ENCODE measurements around the gene CRABP1. TPM values are rescaled to one million over a fixed set of nuclear protein-coding genes. Genes with fewer than 3 reads are reported as not detected.

The CRABP1 gene
- polyA plus RNA-seq, 3 donors, result not detected

DNA sequence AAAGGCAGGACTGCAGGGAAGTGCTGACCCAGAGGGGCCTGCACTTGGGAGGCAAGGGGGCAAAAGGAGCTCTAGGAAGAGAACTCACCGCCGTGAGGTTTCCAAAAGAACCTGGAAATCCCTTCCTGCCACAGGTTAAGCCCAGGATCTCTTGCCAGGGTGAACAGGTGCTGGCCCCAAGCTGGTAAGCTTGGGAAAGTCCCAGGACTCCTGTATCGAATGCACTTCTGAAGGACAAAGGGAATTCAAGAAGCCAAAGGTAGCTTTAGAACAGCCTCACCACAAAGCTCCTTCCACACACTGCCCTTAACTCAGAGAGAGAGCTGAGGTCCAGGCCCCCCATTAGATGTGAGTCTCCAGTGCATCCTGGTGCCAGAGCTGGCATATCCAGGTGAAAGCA lies 28.9 kb upstream of the CRABP1 start:
- no peak overlapping the region for H3K9ac ChIP-seq (ENCODE audit: insufficient read depth, low read length, poor library complexity, severe bottlenecking)
- H3K4me1 Mint-ChIP-seq, result peaks cover 25% of the 10 kb centered on the region
- H3K27me3 Mint-ChIP-seq (ENCODE audit: low read depth in 3 of 3), result peaks cover 0 to 7% (median 0%) of the 10 kb centered on the region in 3 donors
- TF ChIP-seq, protein P1, sequence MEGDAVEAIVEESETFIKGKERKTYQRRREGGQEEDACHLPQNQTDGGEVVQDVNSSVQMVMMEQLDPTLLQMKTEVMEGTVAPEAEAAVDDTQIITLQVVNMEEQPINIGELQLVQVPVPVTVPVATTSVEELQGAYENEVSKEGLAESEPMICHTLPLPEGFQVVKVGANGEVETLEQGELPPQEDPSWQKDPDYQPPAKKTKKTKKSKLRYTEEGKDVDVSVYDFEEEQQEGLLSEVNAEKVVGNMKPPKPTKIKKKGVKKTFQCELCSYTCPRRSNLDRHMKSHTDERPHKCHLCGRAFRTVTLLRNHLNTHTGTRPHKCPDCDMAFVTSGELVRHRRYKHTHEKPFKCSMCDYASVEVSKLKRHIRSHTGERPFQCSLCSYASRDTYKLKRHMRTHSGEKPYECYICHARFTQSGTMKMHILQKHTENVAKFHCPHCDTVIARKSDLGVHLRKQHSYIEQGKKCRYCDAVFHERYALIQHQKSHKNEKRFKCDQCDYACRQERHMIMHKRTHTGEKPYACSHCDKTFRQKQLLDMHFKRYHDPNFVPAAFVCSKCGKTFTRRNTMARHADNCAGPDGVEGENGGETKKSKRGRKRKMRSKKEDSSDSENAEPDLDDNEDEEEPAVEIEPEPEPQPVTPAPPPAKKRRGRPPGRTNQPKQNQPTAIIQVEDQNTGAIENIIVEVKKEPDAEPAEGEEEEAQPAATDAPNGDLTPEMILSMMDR (IDR thresholded peaks at IDR 0.05), result no peak
- no peaks in the 10 kb centered on the region for H3K79me2 ChIP-seq (ENCODE audit: insufficient read depth, low read length)
- 87% methylated on average over 3 of the region's 3 CpGs for WGBS (ENCODE audit: insufficient coverage)
- no peaks in the 10 kb centered on the region for H3K36me3 ChIP-seq (replicated peaks in 1 of 2; ENCODE audit: control insufficient read depth in 1 of 2, insufficient read depth in 2 of 2, low read length in 2 of 2)
- H3K4me1 ChIP-seq (ENCODE audit: control insufficient read depth in 1 of 2, insufficient read depth in 2 of 2, low read length in 2 of 2), result peaks cover 27 to 28% of the 10 kb centered on the region in 2 donors
- no peak overlapping the region for H3K4me2 ChIP-seq (replicated peaks; ENCODE audit: extremely low read depth, low read length, poor library complexity, severe bottlenecking)
- H2AFZ ChIP-seq (ENCODE audit: insufficient read depth, low read depth, low read length, poor library complexity, severe bottlenecking), result no peak overlapping the region
- no peak overlapping the region for H3K27ac ChIP-seq (ENCODE audit: low read depth in 1 of 2, low read length in 2 of 2)
- no peaks in the 10 kb centered on the region for H4K20me1 ChIP-seq (ENCODE audit: insufficient read depth, low read length)
- no peak overlapping the region for H3K4me3 ChIP-seq (replicated peaks in 1 of 3; ENCODE audit: low read depth in 2 of 3, low read length in 3 of 3)
- no peaks in the 10 kb centered on the region for H3K36me3 Mint-ChIP-seq
- DNase-seq, result no peak
- no peak overlapping the region for H3K4me3 Mint-ChIP-seq
- no peaks in the 10 kb centered on the region for H3K9me3 ChIP-seq (replicated peaks in 1 of 2; ENCODE audit: control insufficient read depth in 1 of 2, insufficient read depth in 1 of 2, low read length in 2 of 2)
- intact Hi-C loops (cut with micrococcal nuclease), result no loop called here
- no peaks in the 10 kb centered on the region for H3K27me3 ChIP-seq (ENCODE audit: control insufficient read depth in 2 of 2, insufficient read depth in 2 of 2, low read length in 2 of 2)
- H3K9me3 Mint-ChIP-seq, result peaks cover 0 to 2% (median 0%) of the 10 kb centered on the region in 7 donors
- H3K27ac Mint-ChIP-seq, result no peak overlapping the region

DNA sequence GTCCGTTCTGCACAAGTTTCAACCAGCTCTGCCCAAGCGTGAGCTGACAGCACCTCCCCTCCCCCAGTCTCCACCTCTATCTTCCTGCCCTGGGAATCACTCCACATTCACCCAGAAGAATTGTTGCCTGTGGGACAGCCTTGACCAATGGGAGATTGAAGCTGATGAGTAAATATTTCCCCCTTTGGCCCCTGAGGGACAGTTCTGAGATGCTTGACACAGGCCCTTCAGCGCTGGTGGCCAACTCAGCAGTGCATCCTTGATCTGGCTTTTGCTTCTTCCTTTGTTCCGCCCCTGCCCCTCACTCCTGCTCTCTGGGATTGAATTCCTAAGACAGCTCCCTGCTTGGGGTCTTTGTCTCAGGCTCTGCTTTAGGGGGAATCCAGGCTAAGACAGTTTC lies 27.6 kb upstream of the CRABP1 start:
- intact Hi-C loops (cut with micrococcal nuclease), result no loop called here
- H2AFZ ChIP-seq (ENCODE audit: insufficient read depth, low read depth, low read length, poor library complexity, severe bottlenecking), result no peak overlapping the region
- DNase-seq, result no peak

More for the DNA sequence above, 27.6 kb upstream of the CRABP1 start:
- H3K36me3 Mint-ChIP-seq, result no peaks in the 10 kb centered on the region
- H3K9me3 ChIP-seq (replicated peaks in 1 of 2; ENCODE audit: control insufficient read depth in 1 of 2, insufficient read depth in 1 of 2, low read length in 2 of 2), result no peaks in the 10 kb centered on the region
- no peaks in the 10 kb centered on the region for H3K79me2 ChIP-seq (ENCODE audit: insufficient read depth, low read length)
- H3K36me3 ChIP-seq (replicated peaks in 1 of 2; ENCODE audit: control insufficient read depth in 1 of 2, insufficient read depth in 2 of 2, low read length in 2 of 2), result no peaks in the 10 kb centered on the region
- 96% methylated on average over 3 of the region's 4 CpGs for WGBS (ENCODE audit: insufficient coverage)
- H3K4me1 ChIP-seq (ENCODE audit: control insufficient read depth in 1 of 2, insufficient read depth in 2 of 2, low read length in 2 of 2), result peaks cover 15 to 16% of the 10 kb centered on the region in 2 donors
- no peak overlapping the region for H3K4me3 ChIP-seq (replicated peaks in 1 of 3; ENCODE audit: low read depth in 2 of 3, low read length in 3 of 3)
- TF ChIP-seq, protein P1 (IDR thresholded peaks at IDR 0.05), result no peak
- no peak overlapping the region for H3K27ac ChIP-seq (ENCODE audit: low read depth in 1 of 2, low read length in 2 of 2)
- peaks cover 0 to 7% (median 0%) of the 10 kb centered on the region in 3 donors for H3K27me3 Mint-ChIP-seq (ENCODE audit: low read depth in 3 of 3)
- peak overlapping the region in 1 of 7 donors; percentile 1 for H3K27ac Mint-ChIP-seq
- H3K9ac ChIP-seq (ENCODE audit: insufficient read depth, low read length, poor library complexity, severe bottlenecking), result no peak overlapping the region
- H3K4me2 ChIP-seq (replicated peaks; ENCODE audit: extremely low read depth, low read length, poor library complexity, severe bottlenecking), result no peak overlapping the region
- H3K27me3 ChIP-seq (ENCODE audit: control insufficient read depth in 2 of 2, insufficient read depth in 2 of 2, low read length in 2 of 2), result no peaks in the 10 kb centered on the region
- H3K4me1 Mint-ChIP-seq, result peaks cover 13% of the 10 kb centered on the region
- no peaks in the 10 kb centered on the region for H4K20me1 ChIP-seq (ENCODE audit: insufficient read depth, low read length)
- no peak overlapping the region for H3K4me3 Mint-ChIP-seq
- peaks cover 0 to 2% (median 0%) of the 10 kb centered on the region in 7 donors for H3K9me3 Mint-ChIP-seq
